Astrocyte (in vitro differentiated cells and primary cell): ENCODE measurements around the gene VPS41. TPM values are rescaled to one million over a fixed set of nuclear protein-coding genes. Genes with fewer than 3 reads are reported as not detected.

Source experiments
- DNase-seq: peaks from one replicate; pipeline ENCODE4 v3.0.0-alpha.2; 2010; ENCODE audit warnings: low read depth
- FAIRE-seq: peaks from 2 replicates; lab custom pipeline; 2011; peaks lifted over from hg19 to GRCh38; lab: Jason Lieb, UNC
- H2AFZ ChIP-seq: 2 replicates; pipeline ENCODE4 v1.6.0; 2012; ENCODE audit warnings: low read depth, low read length, inconsistent platforms
- H3K27ac ChIP-seq: 2 replicates; pipeline ENCODE4 v1.5.1; 2011; ENCODE audit warnings: low read depth, low read length, inconsistent platforms
- H3K27me3 ChIP-seq: 2 replicates; pipeline ENCODE4 v1.6.0; 2011; ENCODE audit warnings: low read length, inconsistent platforms; ENCODE audit not compliant: insufficient read depth
- H3K36me3 ChIP-seq: 2 replicates; pipeline ENCODE4 v1.5.1; 2011; ENCODE audit warnings: low read length, inconsistent platforms; ENCODE audit not compliant: insufficient read depth
- H3K4me1 ChIP-seq: 2 replicates; pipeline ENCODE4 v1.5.1; 2011; ENCODE audit warnings: low read length, inconsistent platforms; ENCODE audit not compliant: insufficient read depth
- H3K4me2 ChIP-seq: 2 replicates; pipeline ENCODE4 v1.6.0; 2012; ENCODE audit warnings: low read length, inconsistent platforms
- H3K4me3 ChIP-seq: 2 replicates; pipeline ENCODE4 v1.5.1; 2011; ENCODE audit warnings: low read depth, mild to moderate bottlenecking, low read length, inconsistent platforms; ENCODE audit not compliant: insufficient read depth
- H3K79me2 ChIP-seq: 2 replicates; pipeline ENCODE4 v1.6.0; 2012; ENCODE audit warnings: mild to moderate bottlenecking, low read length, inconsistent platforms; ENCODE audit not compliant: insufficient read depth
- H3K9ac ChIP-seq: 2 replicates; pipeline ENCODE4 v1.6.0; 2012; ENCODE audit warnings: mild to moderate bottlenecking, low read length, inconsistent platforms
- H3K9me3 ChIP-seq: 2 replicates; pipeline ENCODE4 v1.5.1; 2012; ENCODE audit warnings: low read depth, mild to moderate bottlenecking, low read length, inconsistent platforms; ENCODE audit not compliant: insufficient read depth
- H4K20me1 ChIP-seq: 2 replicates; pipeline ENCODE4 v1.6.0; 2012; ENCODE audit warnings: low read length, inconsistent platforms; ENCODE audit not compliant: insufficient read depth
- H3K27ac Mint-ChIP-seq: one replicate; pipeline ENCODE4 v1.8.0; 2021; ENCODE audit warnings: mild to moderate bottlenecking, mixed read lengths; ENCODE audit not compliant: unreplicated experiment
- H3K27me3 Mint-ChIP-seq: one replicate; pipeline ENCODE4 v1.8.0; 2021; ENCODE audit warnings: low read depth, mixed read lengths; ENCODE audit not compliant: unreplicated experiment
- H3K36me3 Mint-ChIP-seq: one replicate; pipeline ENCODE4 v1.8.0; 2021; ENCODE audit warnings: low read depth, mixed read lengths; ENCODE audit not compliant: unreplicated experiment
- H3K4me1 Mint-ChIP-seq: one replicate; pipeline ENCODE4 v1.8.0; 2021; ENCODE audit warnings: low read depth, mixed read lengths; ENCODE audit not compliant: unreplicated experiment
- H3K4me3 Mint-ChIP-seq: one replicate; pipeline ENCODE4 v1.8.0; 2021; ENCODE audit warnings: mild to moderate bottlenecking, moderate library complexity, mixed read lengths; ENCODE audit not compliant: unreplicated experiment
- H3K9me3 Mint-ChIP-seq: one replicate; pipeline ENCODE4 v1.8.0; 2021; ENCODE audit warnings: mild to moderate bottlenecking, mixed read lengths; ENCODE audit not compliant: unreplicated experiment
- CTCF ChIP-seq: IDR thresholded peaks from 2 replicates; pipeline ENCODE4 v1.5.1; 2011; ENCODE audit warnings: low read depth, mild to moderate bottlenecking, inconsistent platforms, low read length, moderate library complexity; ENCODE audit not compliant: insufficient read depth
- EZH2 ChIP-seq: IDR thresholded peaks from 2 replicates; pipeline ENCODE4 v1.6.1; 2012; ENCODE audit warnings: mild to moderate bottlenecking, low read length, inconsistent platforms; ENCODE audit not compliant: insufficient read depth
- total RNA-seq: library from RNA; stranded (reverse); gene quantifications from 2 replicates; pipeline ENCODE4 v1.2.1, GENCODE V29; 2021

Gene VPS41
- total RNA-seq, 1 donor from 2014 or later: 93.6 TPM

DNA sequence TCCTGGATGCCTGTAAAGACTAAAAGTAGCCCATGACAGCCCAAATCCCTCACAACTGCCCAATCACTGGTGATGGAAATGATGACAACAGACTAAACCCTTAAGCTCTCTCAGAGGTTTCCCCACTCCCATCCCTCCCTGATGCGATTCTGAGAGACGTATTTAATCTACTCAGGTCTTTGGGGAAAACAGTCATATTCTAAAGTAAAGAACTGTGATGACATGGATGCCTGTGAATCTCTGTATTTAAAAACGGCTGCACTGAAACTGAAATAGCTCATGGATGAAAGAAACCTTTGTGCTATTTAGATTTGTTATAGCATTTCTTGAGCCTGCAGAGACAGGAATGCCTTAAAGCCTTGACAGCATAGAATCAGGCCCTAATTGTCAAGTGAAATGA lies 28.5 kb downstream of the VPS41 start:
- Histone ChIP-seq H3K9ac (no peak overlapping the region), H3K36me3 (no peaks in the 10 kb centered on the region), H3K27ac (no peak overlapping the region), H3K4me1 (no peaks in the 10 kb centered on the region), H3K27me3 (no peaks in the 10 kb centered on the region), H3K4me2 (no peak overlapping the region), H4K20me1 (peaks cover 21% of the 10 kb centered on the region), H3K9me3 (no peaks in the 10 kb centered on the region), H3K79me2 (peaks cover 4% of the 10 kb centered on the region), H2AFZ (no peak overlapping the region), H3K4me3 (no peak overlapping the region)
- no peak for TF ChIP-seq EZH2
- TF ChIP-seq CTCF: no peak
- Mint-ChIP-seq H3K4me1 (peaks cover 13% of the 10 kb centered on the region), H3K9me3 (no peaks in the 10 kb centered on the region), H3K4me3 (no peak overlapping the region), H3K36me3 (peaks cover 2% of the 10 kb centered on the region), H3K27ac (no peak overlapping the region), H3K27me3 (no peaks in the 10 kb centered on the region)
- FAIRE-seq: no peak
- DNase-seq: no peak

DNA sequence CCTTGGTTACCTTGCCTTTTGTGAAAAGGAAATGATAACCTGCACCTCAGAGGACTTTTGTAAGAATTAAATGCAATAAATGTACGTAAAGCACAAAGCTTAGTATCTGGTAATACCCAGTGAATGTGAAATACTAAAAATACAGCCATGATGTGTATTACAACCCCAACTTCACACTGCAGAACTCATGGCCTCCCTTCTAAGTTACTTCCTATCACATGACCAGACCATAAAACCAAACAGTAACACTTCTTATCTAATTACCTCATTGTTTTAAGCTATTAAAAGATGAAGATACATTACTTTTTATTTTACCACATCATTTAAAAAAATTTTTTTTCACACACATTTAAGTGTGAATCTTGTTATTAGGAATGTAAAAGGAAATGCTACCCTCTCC lies 29.0 kb downstream of the VPS41 start:
- Histone ChIP-seq H3K9ac (no peak overlapping the region), H4K20me1 (peaks cover 21% of the 10 kb centered on the region), H3K27ac (no peak overlapping the region), H3K4me2 (no peak overlapping the region), H3K79me2 (peaks cover 6% of the 10 kb centered on the region), H3K27me3 (no peaks in the 10 kb centered on the region), H3K4me3 (no peak overlapping the region), H3K4me1 (no peaks in the 10 kb centered on the region), H2AFZ (no peak overlapping the region), H3K36me3 (no peaks in the 10 kb centered on the region), H3K9me3 (no peaks in the 10 kb centered on the region)
- Mint-ChIP-seq H3K36me3 (peaks cover 2% of the 10 kb centered on the region), H3K27ac (no peak overlapping the region), H3K4me3 (no peak overlapping the region), H3K9me3 (no peaks in the 10 kb centered on the region), H3K4me1 (peaks cover 13% of the 10 kb centered on the region), H3K27me3 (no peaks in the 10 kb centered on the region)
- FAIRE-seq (no peak), DNase-seq (no peak)
- no peak for TF ChIP-seq EZH2
- TF ChIP-seq CTCF: no peak

- H3K9me3 ChIP-seq: no peaks in the 10 kb centered on the region
- no peak overlapping the region for H2AFZ ChIP-seq
- no peak overlapping the region for H3K9ac ChIP-seq
- DNase-seq: no peak
- H3K27ac ChIP-seq: no peak overlapping the region
- no peak overlapping the region for H3K4me3 Mint-ChIP-seq
- TF ChIP-seq CTCF: no peak
- no peak for TF ChIP-seq EZH2
- peaks cover 6% of the 10 kb centered on the region for H3K79me2 ChIP-seq
- H3K27me3 Mint-ChIP-seq: no peaks in the 10 kb centered on the region
- H3K27ac Mint-ChIP-seq: no peak overlapping the region
- no peaks in the 10 kb centered on the region for H3K4me1 ChIP-seq
- peaks cover 18% of the 10 kb centered on the region for H4K20me1 ChIP-seq
- FAIRE-seq: no peak
- no peaks in the 10 kb centered on the region for H3K9me3 Mint-ChIP-seq
- H3K36me3 ChIP-seq: no peaks in the 10 kb centered on the region
- no peaks in the 10 kb centered on the region for H3K27me3 ChIP-seq
- peaks cover 16% of the 10 kb centered on the region for H3K4me1 Mint-ChIP-seq
- peaks cover 2% of the 10 kb centered on the region for H3K36me3 Mint-ChIP-seq
- no peak overlapping the region for H3K4me2 ChIP-seq
- H3K4me3 ChIP-seq: no peak overlapping the region
These were observed 30.1 kb downstream of the VPS41 start for GRCh38 chr7:38878694-38879457.
